HG02798 (cell line): ENCODE measurements around the gene GTPBP6.
"Not testable (repeated sequence)": the region's sequence is repeated elsewhere in the genome, so short reads cannot be mapped to it uniquely, and the experiment has no call there.

Experiments used
- ATAC-seq: cut with Tn5 transposase; IDR thresholded peaks from one replicate; pipeline ENCODE4 v1.9.1; 2021; ENCODE audit warnings: mild to moderate bottlenecking; ENCODE audit not compliant: unreplicated experiment, poor library complexity

The GTPBP6 gene

GRCh38 chrX:305781-306613, 12.6 kb downstream of the GTPBP6 start:
- not testable (repeated sequence) for ATAC-seq

GRCh38 chrX:302975-303374, 15.6 kb downstream of the GTPBP6 start:
- ATAC-seq, result no peak

- no peak for ATAC-seq
Measured at GRCh38 chrX:300334-300733, 18.3 kb downstream of the GTPBP6 start.

- ATAC-seq, result no peak
Measured at GRCh38 chrX:298993-299392, 19.6 kb downstream of the GTPBP6 start.

GRCh38 chrX:295136-295535, 23.5 kb downstream of the GTPBP6 start:
- no peak for ATAC-seq

GRCh38 chrX:292900-293897, 25.4 kb downstream of the GTPBP6 start:
- ATAC-seq, result no peak

- ATAC-seq, result no peak
Measured at GRCh38 chrX:291411-291901, 27.1 kb downstream of the GTPBP6 start.

GRCh38 chrX:290476-291166, 28.0 kb downstream of the GTPBP6 start:
- ATAC-seq, result no peak

GRCh38 chrX:288561-288991, 30.0 kb downstream of the GTPBP6 start:
- ATAC-seq, result no peak

- no peak for ATAC-seq
Measured at GRCh38 chrX:287670-288069, 30.9 kb downstream of the GTPBP6 start.

GRCh38 chrX:285076-285677, 33.4 kb downstream of the GTPBP6 start:
- no peak for ATAC-seq

GRCh38 chrX:283115-283845, 35.3 kb downstream of the GTPBP6 start:
- ATAC-seq, result peak; percentile 100

GRCh38 chrX:282000-282681, 36.5 kb downstream of the GTPBP6 start:
- ATAC-seq, result not testable (repeated sequence)

GRCh38 chrX:281166-281999, 37.2 kb downstream of the GTPBP6 start, which contains the start of gene PLCXD1:
Gene PLCXD1, plus strand, starts transcription at chrX:281381. Its CDS starts 2,807 bp downstream, at chrX:284188.
- ATAC-seq, result no peak

- not testable (repeated sequence) for ATAC-seq
Measured at GRCh38 chrX:280722-281121, 37.9 kb downstream of the GTPBP6 start.

GRCh38 chrX:279757-280604, 38.6 kb downstream of the GTPBP6 start:
- ATAC-seq, result not testable (repeated sequence)
